Activated CD8-positive, alpha-beta memory T cell treated with anti-CD3 and anti-CD28 coated beads, Interleukin-2, amount 10 ng/mL, durations not matched to agents 7 days and 5 days (primary cell): ENCODE measurements around the gene DPYD. TPM values are rescaled to one million over a fixed set of nuclear protein-coding genes. Genes with fewer than 3 reads are reported as not detected.

ENCODE experiments used
- ATAC-seq: fragments of 150-1000 bp; cut with Tn5 transposase; one replicate; pipeline ENCODE4 v1.10.0; 2021; ENCODE audit warnings: moderate library complexity
- CTCF ChIA-PET: fragments of 350-600 bp; sonication (Branson Sonifier 250); formaldehyde crosslinking; loops from one replicate; lab custom pipeline; 2021; ENCODE audit warnings: antibody characterized with exemption; lab: Charles Lee
- DNase-seq: peaks from one replicate; pipeline ENCODE4 v3.0.0-alpha.2; 2020
- H3K27ac Mint-ChIP-seq: one replicate; pipeline ENCODE4 v1.8.0; 2021; ENCODE audit warnings: mild to moderate bottlenecking, mixed read lengths
- H3K27me3 Mint-ChIP-seq: one replicate; pipeline ENCODE4 v1.8.0; 2021; ENCODE audit warnings: mixed read lengths
- H3K36me3 Mint-ChIP-seq: one replicate; pipeline ENCODE4 v1.8.0; 2021; ENCODE audit warnings: mild to moderate bottlenecking, mixed read lengths
- H3K4me1 Mint-ChIP-seq: one replicate; pipeline ENCODE4 v1.8.0; 2021; ENCODE audit warnings: mixed read lengths
- H3K4me3 Mint-ChIP-seq: one replicate; pipeline ENCODE4 v1.8.0; 2021; ENCODE audit warnings: mild to moderate bottlenecking, moderate library complexity, mixed read lengths
- H3K9me3 Mint-ChIP-seq: one replicate; pipeline ENCODE4 v1.8.0; 2022; ENCODE audit warnings: low read depth, mixed read lengths
- total RNA-seq, 2 experiments: library from RNA; stranded (reverse); gene quantifications; one replicate each; pipeline ENCODE4 v1.2.3, GENCODE V29; 2021

DPYD gene
- total RNA-seq, 2 experiments from 2014 or later = 31.4 to 42.3 TPM

DNA sequence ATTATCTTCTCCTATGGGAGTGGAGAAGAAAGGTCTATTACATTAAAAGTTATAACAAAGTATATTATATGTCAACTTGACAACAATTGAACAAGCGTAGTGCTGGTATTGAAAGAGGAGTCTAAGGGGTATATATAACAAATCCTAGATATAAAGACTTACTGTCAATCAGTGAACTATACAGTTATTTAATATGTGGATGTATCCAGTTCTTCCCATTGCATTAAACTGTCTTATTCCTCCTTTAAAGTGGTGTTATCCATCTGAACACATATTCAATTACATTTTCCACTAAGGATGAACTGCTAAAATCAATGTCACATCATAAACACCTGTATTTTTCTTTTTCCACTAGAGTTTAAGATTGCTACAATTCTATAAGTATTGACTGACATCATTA, 438.8 kb downstream of the DPYD start:
- peaks cover 3% of the 10 kb centered on the region for H3K36me3 Mint-ChIP-seq
- DNase-seq = no peak
- H3K27me3 Mint-ChIP-seq = no peaks in the 10 kb centered on the region
- no peak overlapping the region for H3K27ac Mint-ChIP-seq
- no peak for ATAC-seq
- no peaks in the 10 kb centered on the region for H3K4me1 Mint-ChIP-seq
- CTCF ChIA-PET = no interaction called here
- H3K4me3 Mint-ChIP-seq = no peak overlapping the region
- H3K9me3 Mint-ChIP-seq = no peaks in the 10 kb centered on the region

DNA sequence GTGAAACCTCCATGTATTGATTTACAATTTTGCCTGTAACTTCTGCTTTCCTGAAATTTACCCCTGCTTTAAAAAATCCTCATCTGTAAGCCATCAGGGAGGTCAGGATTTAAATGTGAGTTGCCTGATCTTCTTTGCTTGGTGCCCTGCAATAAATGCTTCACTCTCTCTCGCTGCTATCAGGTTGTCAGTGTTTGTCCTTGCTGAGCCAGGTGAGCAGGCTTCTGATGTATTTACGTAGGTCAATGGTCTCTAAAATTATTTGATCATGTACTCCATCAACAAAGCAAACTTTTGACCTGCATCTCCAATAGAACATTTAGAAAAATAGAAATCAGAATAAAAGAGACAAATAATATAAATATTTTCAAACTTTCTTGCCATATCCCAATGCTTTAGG, 453.4 kb downstream of the DPYD start:
- H3K36me3 Mint-ChIP-seq = peaks cover 7% of the 10 kb centered on the region
- CTCF ChIA-PET = interaction anchor here (1.1 kb wide), 1 partner anchor 15 kb away, joined by 3 read pairs; no protein-coding TSS in a partner anchor
- no peaks in the 10 kb centered on the region for H3K4me1 Mint-ChIP-seq
- DNase-seq = no peak
- H3K9me3 Mint-ChIP-seq = peaks cover 8% of the 10 kb centered on the region
- ATAC-seq = no peak
- no peaks in the 10 kb centered on the region for H3K27me3 Mint-ChIP-seq
- no peak overlapping the region for H3K4me3 Mint-ChIP-seq
- no peak overlapping the region for H3K27ac Mint-ChIP-seq

DNA sequence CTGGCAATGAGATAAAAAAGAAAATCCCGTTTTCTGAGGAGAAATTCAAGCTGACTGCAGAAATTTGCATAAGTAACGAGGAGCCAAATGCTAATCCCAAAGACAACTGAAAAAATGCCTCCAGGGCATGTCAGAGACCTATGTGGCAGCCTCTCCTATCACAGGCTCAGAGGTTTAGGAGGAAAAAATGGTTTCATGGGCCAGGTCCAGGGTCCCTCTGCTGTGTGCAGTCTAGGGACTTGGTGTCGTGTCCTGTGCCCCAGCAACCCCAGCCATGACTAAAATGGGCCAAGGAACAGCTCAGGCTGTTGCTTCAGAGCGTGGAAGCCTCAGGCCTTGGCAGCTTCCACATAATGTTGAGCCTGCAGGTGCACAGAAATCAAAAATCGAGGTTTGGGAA, 456.5 kb downstream of the DPYD start:
- Mint-ChIP-seq H3K36me3 (peaks cover 10% of the 10 kb centered on the region), H3K27me3 (no peaks in the 10 kb centered on the region), H3K9me3 (peaks cover 8% of the 10 kb centered on the region), H3K4me1 (no peaks in the 10 kb centered on the region), H3K27ac (no peak overlapping the region), H3K4me3 (no peak overlapping the region)
- CTCF ChIA-PET = no interaction called here
- DNase-seq (no peak), ATAC-seq (no peak)

DNA sequence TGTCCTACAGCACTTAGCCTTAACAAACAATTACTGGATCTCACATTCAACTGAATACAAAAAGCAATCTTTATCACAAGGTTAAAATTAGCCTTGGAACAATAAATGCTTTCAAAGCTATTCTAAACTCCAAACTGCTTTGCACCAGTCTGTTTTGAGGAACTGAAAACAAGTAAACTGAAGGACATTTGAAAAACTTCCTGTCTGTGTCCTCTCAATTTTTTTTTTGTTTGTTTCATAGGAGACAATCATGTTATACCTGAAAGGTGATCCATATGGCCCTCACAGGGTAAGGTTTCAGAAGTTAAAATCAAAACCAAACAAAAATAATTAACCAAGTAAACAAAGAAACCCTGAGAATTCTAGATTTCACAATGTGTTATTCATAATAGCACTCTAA, 459.1 kb downstream of the DPYD start:
- CTCF ChIA-PET = no interaction called here
- Mint-ChIP-seq H3K9me3 (peaks cover 8% of the 10 kb centered on the region), H3K36me3 (peaks cover 10% of the 10 kb centered on the region), H3K27me3 (no peaks in the 10 kb centered on the region), H3K27ac (no peak overlapping the region), H3K4me1 (no peaks in the 10 kb centered on the region), H3K4me3 (no peak overlapping the region)
- ATAC-seq (no peak), DNase-seq (no peak)

DNA sequence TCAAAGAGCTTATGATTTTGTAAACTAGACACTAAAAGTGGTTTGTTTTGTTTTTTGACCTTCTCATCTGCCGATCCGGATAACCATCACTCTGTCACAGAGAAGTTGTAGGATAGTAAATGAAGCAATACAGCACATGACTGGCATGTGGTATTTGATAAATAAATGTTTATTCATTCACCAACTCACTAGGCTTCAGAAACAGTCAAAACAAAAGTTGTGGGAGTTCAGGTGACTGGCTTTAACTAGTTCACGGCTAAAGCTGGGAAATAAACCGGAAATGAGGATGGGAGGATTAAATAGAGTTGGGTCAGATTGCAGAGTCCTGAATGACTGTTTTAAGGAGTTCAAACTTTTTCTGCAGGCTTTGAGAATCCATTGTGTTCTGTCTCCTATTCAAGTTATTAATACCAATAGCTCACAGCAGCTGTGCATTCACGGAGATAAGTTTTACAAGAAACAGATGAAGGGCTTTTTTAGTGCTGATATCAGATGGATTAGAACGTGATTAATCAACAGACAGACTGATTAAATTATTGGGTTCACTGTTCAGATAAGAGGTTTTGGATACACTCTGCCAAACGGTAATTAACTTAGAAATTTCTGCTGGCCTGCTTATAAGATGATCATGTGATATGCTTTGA, 463.3 kb downstream of the DPYD start:
- Mint-ChIP-seq H3K4me3 (no peak overlapping the region), H3K9me3 (no peaks in the 10 kb centered on the region), H3K36me3 (peaks cover 3% of the 10 kb centered on the region), H3K27me3 (no peaks in the 10 kb centered on the region), H3K27ac (no peak overlapping the region), H3K4me1 (no peaks in the 10 kb centered on the region)
- DNase-seq (no peak), ATAC-seq (no peak)
- CTCF ChIA-PET = no interaction called here

DNA sequence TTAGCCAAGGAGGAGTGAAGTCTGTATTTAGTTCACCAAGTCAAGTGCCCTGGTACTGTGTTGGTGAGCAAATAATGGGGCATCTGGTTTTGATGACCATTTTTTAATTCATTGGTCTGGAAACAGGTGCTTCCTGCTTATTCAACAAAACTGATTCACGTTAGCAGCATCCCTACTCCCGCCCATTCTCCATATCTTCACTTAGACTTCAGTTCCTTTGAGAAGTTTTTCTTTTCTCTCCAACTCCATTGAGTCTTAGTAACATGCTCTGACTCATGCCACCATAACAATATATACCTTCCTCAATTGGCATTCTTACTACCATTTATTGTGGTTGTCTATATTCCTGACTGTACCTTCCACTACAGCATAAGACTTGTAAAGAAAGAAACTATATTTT, 468.9 kb downstream of the DPYD start:
- H3K4me3 Mint-ChIP-seq = no peak overlapping the region
- H3K27ac Mint-ChIP-seq = no peak overlapping the region
- no peak for DNase-seq
- CTCF ChIA-PET = no interaction called here
- no peaks in the 10 kb centered on the region for H3K27me3 Mint-ChIP-seq
- no peaks in the 10 kb centered on the region for H3K4me1 Mint-ChIP-seq
- no peaks in the 10 kb centered on the region for H3K9me3 Mint-ChIP-seq
- peaks cover 1% of the 10 kb centered on the region for H3K36me3 Mint-ChIP-seq
- ATAC-seq = no peak

DNA sequence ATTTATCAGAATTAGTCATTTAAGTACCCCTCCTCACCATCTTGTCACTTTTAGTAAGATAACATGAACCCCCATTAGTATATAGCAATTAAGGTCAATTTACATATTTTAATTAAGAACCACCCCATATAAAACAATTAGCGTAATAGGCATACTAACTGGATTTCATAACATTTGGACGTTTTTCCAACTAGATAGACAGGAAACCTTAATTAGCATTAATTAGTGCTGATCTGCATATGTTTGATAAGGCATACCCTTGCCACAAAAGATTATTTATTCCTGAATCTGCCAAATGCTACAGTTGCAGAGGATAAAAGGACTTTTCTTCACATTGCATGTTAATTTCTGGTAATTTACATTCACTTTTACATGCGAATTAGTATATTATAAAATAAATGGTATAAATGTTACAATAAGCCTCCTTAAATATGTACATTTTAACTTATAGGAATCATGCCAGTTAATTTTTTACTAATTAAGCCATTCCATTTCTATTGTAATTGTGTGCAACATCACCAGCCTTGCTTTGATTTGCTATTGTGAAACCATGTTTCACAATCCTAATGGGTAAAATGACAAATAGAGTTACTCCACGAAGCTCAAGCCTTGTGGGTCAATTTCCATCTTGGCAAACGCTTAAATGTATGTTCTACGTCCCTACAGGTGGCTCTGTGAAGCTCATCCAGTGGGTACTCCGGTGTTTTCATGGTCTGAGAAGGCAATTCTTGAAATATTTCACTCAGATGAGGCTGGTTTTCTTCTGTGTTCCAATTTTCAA, 469.6 kb downstream of the DPYD start:
- DNase-seq (no peak), ATAC-seq (no peak)
- H3K27me3 Mint-ChIP-seq = no peaks in the 10 kb centered on the region
- H3K9me3 Mint-ChIP-seq = no peaks in the 10 kb centered on the region
- no peak overlapping the region for H3K4me3 Mint-ChIP-seq
- no peaks in the 10 kb centered on the region for H3K4me1 Mint-ChIP-seq
- H3K36me3 Mint-ChIP-seq = peaks cover 1% of the 10 kb centered on the region
- CTCF ChIA-PET = no interaction called here
- H3K27ac Mint-ChIP-seq = no peak overlapping the region

DNA sequence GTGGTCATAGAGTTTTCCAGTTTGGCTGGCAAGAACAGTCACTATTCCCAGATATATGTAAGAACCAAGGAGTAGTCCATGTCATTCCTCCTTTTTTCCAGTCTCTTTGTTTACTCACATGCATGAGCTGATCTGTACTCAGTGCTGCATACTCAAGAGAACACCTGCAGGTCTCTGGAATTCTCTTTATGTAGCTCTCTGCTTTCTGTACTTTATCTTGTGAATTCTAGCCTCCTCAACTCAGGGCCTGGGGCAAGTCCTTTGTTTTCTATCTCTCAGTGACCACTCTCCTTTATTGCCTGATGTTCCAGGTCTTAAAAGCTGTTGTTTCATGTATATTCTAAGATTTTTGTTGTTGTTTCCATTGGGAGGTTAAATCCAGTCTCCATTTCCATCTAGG, 478.9 kb downstream of the DPYD start:
- ATAC-seq = no peak
- H3K4me3 Mint-ChIP-seq = no peak overlapping the region
- no peak overlapping the region for H3K27ac Mint-ChIP-seq

DNA sequence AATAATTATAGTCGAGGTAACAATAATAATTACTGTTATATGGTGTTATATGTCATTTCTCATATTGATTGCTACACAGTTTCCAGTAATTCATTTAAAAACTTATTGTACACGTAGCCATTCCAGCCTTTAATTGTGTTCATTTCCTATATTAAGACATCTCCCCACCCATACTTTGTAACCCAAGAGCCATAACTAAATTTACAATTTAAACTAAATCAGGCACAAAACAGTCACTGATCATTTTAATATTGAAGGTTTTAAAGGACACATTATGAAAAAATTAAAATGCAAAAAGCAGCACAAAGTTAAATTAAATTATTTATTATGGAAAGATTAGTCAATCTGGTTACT, 487.0 kb downstream of the DPYD start:
- DNase-seq (no peak), ATAC-seq (no peak)
- H3K4me3 Mint-ChIP-seq = no peak overlapping the region
- H3K4me1 Mint-ChIP-seq = no peaks in the 10 kb centered on the region
- no peaks in the 10 kb centered on the region for H3K36me3 Mint-ChIP-seq
- no peaks in the 10 kb centered on the region for H3K9me3 Mint-ChIP-seq
- CTCF ChIA-PET = no interaction called here
- no peak overlapping the region for H3K27ac Mint-ChIP-seq
- no peaks in the 10 kb centered on the region for H3K27me3 Mint-ChIP-seq

More for the DNA sequence above, 478.9 kb downstream of the DPYD start:
- Mint-ChIP-seq H3K4me1 (no peaks in the 10 kb centered on the region), H3K27me3 (no peaks in the 10 kb centered on the region), H3K36me3 (no peaks in the 10 kb centered on the region), H3K9me3 (no peaks in the 10 kb centered on the region)
- CTCF ChIA-PET = interaction anchor here (1.7 kb wide), 1 partner anchor 12 kb away, joined by 4 read pairs; no protein-coding TSS in a partner anchor
- no peak for DNase-seq

DNA sequence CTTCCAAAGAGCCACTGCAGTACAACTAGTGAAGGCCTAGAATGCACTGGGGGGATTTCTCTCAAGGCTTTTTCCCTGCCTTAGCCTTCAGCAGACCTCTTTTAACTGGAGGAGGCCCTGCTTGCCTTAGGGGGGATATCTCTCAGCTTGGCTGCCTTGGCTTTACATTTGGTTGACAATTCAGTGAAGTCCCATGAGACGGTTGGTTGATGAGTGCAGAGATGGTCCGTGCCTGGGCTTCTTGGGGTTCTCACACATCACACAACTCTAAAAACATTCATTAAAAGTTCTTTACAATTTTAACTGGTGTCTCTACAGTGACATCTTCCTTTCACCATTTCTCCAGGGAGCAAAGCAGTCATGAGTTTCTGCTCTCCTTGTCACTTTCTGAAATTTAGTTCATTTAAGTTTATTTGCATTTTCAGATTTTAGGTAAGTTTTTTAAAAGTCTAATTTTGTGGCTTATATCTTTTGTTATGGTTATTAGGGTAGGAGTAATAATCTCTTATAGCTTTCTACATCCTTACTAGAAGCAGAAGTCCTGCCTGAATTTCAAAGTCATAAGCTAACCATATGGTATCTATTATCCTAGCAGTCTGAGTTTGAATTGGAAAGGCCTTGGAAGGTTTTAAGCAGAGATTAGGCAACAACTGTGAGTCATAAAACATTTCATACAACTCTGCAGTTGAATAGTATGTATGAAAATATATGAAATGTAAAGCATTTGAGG, 487.6 kb downstream of the DPYD start:
- H3K4me1 Mint-ChIP-seq = no peaks in the 10 kb centered on the region
- H3K27ac Mint-ChIP-seq = no peak overlapping the region
- no peaks in the 10 kb centered on the region for H3K27me3 Mint-ChIP-seq
- no peaks in the 10 kb centered on the region for H3K9me3 Mint-ChIP-seq
- DNase-seq = no peak
- ATAC-seq = no peak
- H3K36me3 Mint-ChIP-seq = no peaks in the 10 kb centered on the region
- no peak overlapping the region for H3K4me3 Mint-ChIP-seq
- CTCF ChIA-PET = no interaction called here

DNA sequence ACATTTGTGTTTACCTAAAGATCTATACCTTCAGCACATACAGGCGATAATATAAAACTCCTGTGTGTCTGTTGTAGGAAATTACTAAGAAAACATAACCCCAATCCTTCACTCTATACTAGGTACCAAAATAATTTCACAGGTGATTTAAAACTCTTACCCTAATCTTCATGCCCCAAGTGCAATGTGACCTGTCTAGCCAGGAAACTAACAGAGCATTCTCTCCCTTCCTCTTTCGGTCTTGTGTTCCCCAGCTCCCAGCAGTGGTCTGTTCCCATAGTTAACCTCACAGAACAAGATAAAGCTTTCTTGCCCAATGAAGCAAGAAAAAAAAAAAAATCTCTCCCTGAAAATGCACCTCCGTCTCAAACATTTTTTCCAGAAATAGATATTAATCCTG, 493.5 kb downstream of the DPYD start:
- no peak overlapping the region for H3K4me3 Mint-ChIP-seq
- H3K27ac Mint-ChIP-seq = no peak overlapping the region
- DNase-seq (no peak), ATAC-seq (no peak)
- CTCF ChIA-PET = no interaction called here
- no peaks in the 10 kb centered on the region for H3K27me3 Mint-ChIP-seq
- H3K9me3 Mint-ChIP-seq = no peaks in the 10 kb centered on the region
- H3K36me3 Mint-ChIP-seq = no peaks in the 10 kb centered on the region
- no peaks in the 10 kb centered on the region for H3K4me1 Mint-ChIP-seq

DNA sequence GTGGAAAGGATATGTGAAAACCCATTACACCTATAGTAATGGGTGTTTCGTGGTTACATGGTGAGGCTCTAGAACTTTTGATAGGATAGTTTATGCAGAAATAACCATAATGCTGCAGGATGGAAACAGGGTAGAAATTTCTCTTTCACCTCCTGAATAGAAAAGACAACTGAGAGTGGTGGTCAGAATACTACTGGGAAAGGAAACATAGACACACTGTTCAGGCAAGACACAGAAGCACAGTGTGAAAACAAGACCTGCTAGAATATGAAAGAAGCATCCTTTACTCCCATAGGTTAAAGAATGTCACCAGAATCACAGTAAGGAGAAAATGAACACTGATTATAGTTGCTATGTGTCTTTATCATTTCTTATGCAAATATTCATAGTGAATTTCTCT, 496.6 kb downstream of the DPYD start:
- no peak overlapping the region for H3K4me3 Mint-ChIP-seq
- no peak for DNase-seq
- CTCF ChIA-PET = no interaction called here
- no peak overlapping the region for H3K27ac Mint-ChIP-seq
- no peaks in the 10 kb centered on the region for H3K9me3 Mint-ChIP-seq
- H3K27me3 Mint-ChIP-seq = no peaks in the 10 kb centered on the region
- ATAC-seq = no peak
- H3K36me3 Mint-ChIP-seq = no peaks in the 10 kb centered on the region
- H3K4me1 Mint-ChIP-seq = no peaks in the 10 kb centered on the region

DNA sequence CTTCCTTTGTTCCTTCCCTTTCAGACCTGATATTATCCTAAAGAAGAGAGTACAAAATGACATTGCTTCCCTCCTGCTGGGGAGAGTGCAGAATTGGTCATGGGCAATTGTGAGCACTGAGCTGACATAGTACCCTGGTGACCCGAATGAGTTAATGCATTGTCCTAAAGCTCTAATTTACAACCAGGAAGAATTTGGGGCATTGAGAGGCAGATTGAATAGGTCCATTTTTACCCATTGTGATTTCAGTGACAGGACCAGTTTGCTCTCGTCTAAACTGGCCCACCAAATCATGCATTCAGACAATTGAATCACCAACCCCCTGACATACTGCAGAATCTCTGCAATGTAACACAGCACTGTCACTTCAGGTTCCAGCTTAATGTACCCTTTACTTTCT, 497.4 kb downstream of the DPYD start:
- CTCF ChIA-PET = no interaction called here
- Mint-ChIP-seq H3K4me3 (no peak overlapping the region), H3K27me3 (no peaks in the 10 kb centered on the region), H3K9me3 (no peaks in the 10 kb centered on the region), H3K27ac (no peak overlapping the region), H3K36me3 (no peaks in the 10 kb centered on the region), H3K4me1 (no peaks in the 10 kb centered on the region)
- ATAC-seq (no peak), DNase-seq (no peak)

DNA sequence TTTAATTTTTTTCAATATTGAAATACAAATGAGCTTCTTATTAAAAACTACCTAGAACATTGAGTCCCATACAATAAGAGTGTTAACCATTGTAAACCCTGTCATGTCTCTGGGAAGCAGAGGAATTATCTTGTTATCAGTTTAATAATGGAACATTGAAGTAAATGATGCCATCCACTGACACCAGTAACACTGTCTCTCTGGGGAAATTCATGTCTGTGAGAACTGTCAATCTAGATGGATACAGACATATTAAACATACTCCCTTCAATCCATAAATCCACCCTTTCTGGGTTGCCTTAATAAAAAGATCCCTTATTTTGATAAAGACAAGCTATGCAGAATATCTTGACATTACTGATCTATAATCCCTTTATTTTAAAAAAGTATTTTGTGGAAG, 503.2 kb downstream of the DPYD start:
- DNase-seq = no peak
- Mint-ChIP-seq H3K4me1 (no peaks in the 10 kb centered on the region), H3K27ac (no peak overlapping the region), H3K36me3 (no peaks in the 10 kb centered on the region), H3K27me3 (no peaks in the 10 kb centered on the region), H3K9me3 (no peaks in the 10 kb centered on the region), H3K4me3 (no peak overlapping the region)
- ATAC-seq = no peak
- CTCF ChIA-PET = no interaction called here
